ENCODE data around the gene PRPF40B. TPM values are rescaled to one million over a fixed set of nuclear protein-coding genes. Genes with fewer than 3 reads are reported as not detected.

The PRPF40B gene
- total and polyA plus RNA-seq, 9 of the 15 experiments (the other 6 are each of a cell fraction or from before 2014, with no cell fraction given): 0.55 to 10.6 (median 4.8) TPM

- intact Hi-C loops (cut with micrococcal nuclease) (loop anchor here (1.0 to 5.0 kb wide), 4 partner anchors 63 to 193 kb away; partner anchors contain the start of gene FMNL3), in situ Hi-C loops (cut with MboI) (loop anchor here (5.0 kb wide), 2 partner anchors 63 to 193 kb away; partner anchors contain the start of gene FMNL3)
- no peaks in the 10 kb centered on the region for H4K20me1 ChIP-seq (replicated peaks; ENCODE audit: control insufficient read depth, insufficient read depth, low read length)
- no peaks in the 10 kb centered on the region for H3K79me2 ChIP-seq (ENCODE audit: control insufficient read depth, insufficient read depth, low read length)
- peak; percentile 37 for FAIRE-seq
- ChIA-PET POLR2A (interaction anchor here (1.1 to 1.5 kb wide), 4 partner anchors 11 to 106 kb away, joined by 3 to 5 read pairs (median 3); partner anchors contain the start of gene TMBIM6), CTCF (ENCODE audit: low intra/inter-chr PET ratio) (interaction anchor here (0.6 to 3.3 kb wide), 5 partner anchors 64 to 549 kb away, joined by 3 to 66 read pairs (median 4); partner anchors contain the start of genes FMNL3 and TMBIM6)
- TF ChIP-seq ZNF511 (CRISPR knock-in tag; IDR thresholded peaks at IDR 0.05): no peak
- no peak for TF ChIP-seq LEF1 (IDR thresholded peaks at IDR 0.05)
- no peak for TF ChIP-seq RFX5 (IDR thresholded peaks at IDR 0.05; ENCODE audit: low read depth, low read length)
- no peak for TF ChIP-seq ZNF41 (CRISPR knock-in tag; conservative IDR thresholded peaks at IDR 0.05)
- no peaks in the 10 kb centered on the region for H3K27me3 ChIP-seq (ENCODE audit: control insufficient read depth in 2 of 2, insufficient read depth in 2 of 2, low read length in 2 of 2)
- no peak for DNase-seq (ENCODE audit: extremely low read depth in 1 of 4, low spot score in 3 of 4)
- no peaks in the 10 kb centered on the region for H3K9me1 ChIP-seq (ENCODE audit: control insufficient read depth, insufficient read depth, low read length)
- no peaks in the 10 kb centered on the region for H3K9me3 ChIP-seq (replicated peaks; ENCODE audit: control insufficient read depth, insufficient read depth, low read depth, low read length)
- peaks cover 0 to 16% of the 10 kb centered on the region in 2 experiments; a peak in 3 of 5 replicates for H3K4me1 ChIP-seq (replicated peaks in 1 of 2; ENCODE audit: control insufficient read depth in 2 of 2, insufficient read depth in 2 of 2, low read length in 2 of 2)
- peaks cover 13% of the 10 kb centered on the region; the same call in 2 of the 3 replicates for H3K36me3 ChIP-seq (ENCODE audit: control insufficient read depth, insufficient read depth, low read length)
- H3K9ac ChIP-seq (ENCODE audit: insufficient read depth in 1 of 2, low read depth in 2 of 2, low read length in 2 of 2): peak overlapping the region in 1 of 2 experiments; percentile 80; a peak in 2 of 4 replicates
- ATAC-seq: peak; percentile 15
- 0 out of 3 replicates have a peak overlapping the region, but pooled peaks have one; percentile 25 for H3K27ac ChIP-seq (ENCODE audit: extremely low read depth, low read depth, low read length)
- H3K4me3 ChIP-seq: no peak overlapping the region
- 0 out of 2 replicates have a peak overlapping the region, but pooled peaks have one; percentile 30 for H2AFZ ChIP-seq (ENCODE audit: low read depth, low read length)
- 52% methylated on average over 10 of the region's 10 CpGs for WGBS (ENCODE audit: insufficient coverage, low coverage, missing lambda C conversion rate)
- no TSS peak for BruUV-seq (replicated peaks)
- no peak overlapping the region for H3K4me2 ChIP-seq (ENCODE audit: insufficient read depth, low read length)
Observed at GRCh38 chr12:49643961-49644619, 20.7 kb downstream of the PRPF40B start.

Data from K562 (cell line).